HG02798 (cell line): ENCODE measurements around the gene SOS1.
"Not testable (repeated sequence)": the region's sequence is repeated elsewhere in the genome, so short reads cannot be mapped to it uniquely, and the experiment has no call there.

Experiments
- ATAC-seq: cut with Tn5 transposase; IDR thresholded peaks from one replicate; pipeline ENCODE4 v1.9.1; 2021; ENCODE audit warnings: mild to moderate bottlenecking; ENCODE audit not compliant: unreplicated experiment, poor library complexity

SOS1 gene

DNA sequence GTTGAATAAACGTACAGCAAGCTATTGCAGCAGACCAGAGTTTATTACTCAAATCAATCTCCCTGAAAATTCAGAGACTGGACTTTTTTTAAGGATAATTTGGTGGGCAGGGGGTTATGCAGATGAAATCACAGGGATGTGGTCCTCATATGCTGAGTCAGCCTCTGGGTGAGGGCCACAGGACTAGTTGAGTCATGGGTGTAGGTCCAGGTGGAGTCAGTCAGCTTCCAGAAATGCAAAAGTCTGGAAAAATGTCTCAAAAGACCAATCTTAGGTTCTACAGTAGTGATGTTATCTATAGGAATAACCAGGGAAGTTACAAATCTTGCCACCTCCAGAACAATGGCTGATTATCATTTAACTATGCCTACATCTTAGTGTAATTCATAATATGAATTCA is 180.1 kb downstream of the SOS1 start:
- no peak for ATAC-seq

DNA sequence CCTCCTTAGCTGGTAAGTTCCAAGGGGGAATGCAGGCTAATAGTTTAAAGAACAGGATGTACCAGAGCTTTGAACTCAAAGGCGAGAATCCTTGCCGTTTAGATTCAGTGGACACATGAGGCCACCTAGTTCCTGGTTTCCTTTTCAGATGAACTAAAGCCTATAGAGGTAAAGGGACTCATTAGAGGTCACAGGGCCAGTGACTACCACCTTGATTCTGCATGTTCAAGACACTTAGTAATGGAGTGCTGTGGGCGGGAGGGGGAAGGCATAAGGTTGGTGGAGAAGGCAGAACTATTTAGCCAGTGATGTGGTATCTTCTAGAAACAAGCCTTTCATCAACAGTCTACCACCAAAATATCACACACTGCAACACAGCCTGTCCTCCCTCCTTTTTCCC is 183.3 kb downstream of the SOS1 start:
- no peak for ATAC-seq

GRCh38 chr2:38936516-38936915 is 184.3 kb downstream of the SOS1 start:
- not testable (repeated sequence) for ATAC-seq

DNA sequence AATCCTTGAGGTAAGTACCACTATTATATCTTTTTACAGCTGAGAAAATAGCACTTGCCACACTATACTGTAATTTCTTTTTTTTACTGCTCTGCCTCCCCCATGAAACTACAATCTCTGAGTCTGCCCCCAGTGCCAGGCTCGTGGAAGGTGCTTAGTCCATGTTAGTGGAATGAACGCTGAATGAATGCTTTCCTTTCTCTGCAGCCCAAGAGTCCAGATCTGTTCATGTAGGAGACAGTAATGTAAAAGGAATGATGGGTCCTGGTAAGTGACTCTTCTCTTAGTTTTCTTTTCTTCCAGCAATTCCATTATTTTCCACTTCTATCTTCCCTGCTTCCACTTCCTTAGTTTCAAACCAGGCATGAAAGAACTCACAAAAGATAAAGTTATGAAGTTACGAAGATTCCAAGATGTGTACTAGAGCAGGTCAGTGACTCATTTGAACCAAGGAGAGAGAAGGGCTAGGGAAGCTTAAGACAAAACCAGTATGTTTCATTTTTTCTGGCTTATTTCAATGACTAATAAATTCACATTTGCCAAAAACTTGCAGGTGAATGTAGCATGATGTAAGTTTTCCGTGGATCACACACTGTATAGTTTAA is 185.2 kb downstream of the SOS1 start:
- no peak for ATAC-seq

DNA sequence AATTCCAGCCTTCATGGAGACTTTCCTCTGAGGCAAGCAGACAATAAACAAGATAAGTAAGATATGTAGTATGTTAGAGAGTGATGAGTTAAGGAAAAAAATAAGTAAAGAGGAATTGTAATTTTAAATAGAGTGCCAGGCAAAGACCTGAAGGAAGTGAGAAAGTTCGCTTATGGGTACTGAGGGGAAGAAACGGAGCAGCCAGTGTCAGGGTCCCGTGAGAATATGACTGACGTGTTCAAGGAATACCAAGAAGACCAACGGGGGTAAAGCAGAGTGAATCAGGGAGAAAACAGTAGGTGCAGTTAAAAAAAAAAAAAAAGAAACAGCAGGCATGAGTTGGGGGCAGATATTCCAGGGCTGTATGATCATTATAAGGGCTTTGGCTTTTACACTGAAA is 186.1 kb downstream of the SOS1 start:
- ATAC-seq, result no peak

DNA sequence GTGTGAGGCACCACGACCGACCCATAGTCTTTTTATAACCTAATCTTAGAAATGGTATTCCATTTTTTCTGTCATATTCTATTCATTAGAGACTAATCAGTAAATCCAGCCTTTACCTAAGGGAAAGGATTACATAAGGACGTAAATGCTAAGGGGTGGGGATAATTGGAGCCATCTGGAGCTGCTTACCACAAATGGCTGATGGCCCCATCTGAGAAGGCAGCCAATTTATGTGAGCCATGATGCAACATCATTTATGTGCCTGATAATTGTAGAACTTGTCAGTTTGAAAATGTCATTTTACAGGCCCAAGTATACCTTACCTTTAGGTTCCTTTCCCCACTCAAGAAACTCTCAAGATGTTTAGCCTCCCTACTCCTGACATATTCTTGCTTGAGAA is 187.2 kb downstream of the SOS1 start:
- ATAC-seq, result no peak

GRCh38 chr2:38932586-38932985 is 188.3 kb downstream of the SOS1 start:
- ATAC-seq, result no peak
